Muscle layer of duodenum (tissue), 2 donors: ENCODE measurements around the gene VPS33A.
A peak's percentile ranks its signal among the peaks of the same experiment; 100 is the strongest.

Source experiments
- H3K27ac ChIP-seq: one replicate; pipeline ENCODE4 v1.7.0; 2013; ENCODE audit warnings: mild to moderate bottlenecking, low read length
- H3K27me3 ChIP-seq: one replicate; pipeline ENCODE4 v1.7.0; 2013; ENCODE audit warnings: low read depth, mild to moderate bottlenecking, control low read depth, low read length
- H3K36me3 ChIP-seq, 2 donors: one replicate each; pipeline ENCODE4 v1.7.0; 2013; ENCODE audit warnings: low read length in 2 of 2, control low read depth in 1 of 2, mild to moderate bottlenecking in 1 of 2; ENCODE audit not compliant: insufficient read depth in 2 of 2, control insufficient read depth in 1 of 2
- H3K4me1 ChIP-seq, 2 donors: one replicate each; pipeline ENCODE4 v1.7.0; 2013; ENCODE audit warnings: low read length in 2 of 2, mild to moderate bottlenecking in 2 of 2, control low read depth in 1 of 2, moderate library complexity in 1 of 2; ENCODE audit not compliant: insufficient read depth in 2 of 2, control insufficient read depth in 1 of 2
- H3K4me3 ChIP-seq, 2 donors: one replicate each; pipeline ENCODE4 v1.7.0; 2013; ENCODE audit warnings: low read length in 2 of 2, low read depth in 1 of 2, mild to moderate bottlenecking in 1 of 2
- H3K9me3 ChIP-seq, 2 donors: one replicate each; pipeline ENCODE4 v1.7.0; 2013; ENCODE audit warnings: low read length in 2 of 2, control low read depth in 1 of 2, mild to moderate bottlenecking in 1 of 2; ENCODE audit not compliant: control insufficient read depth in 1 of 2
- donor health status: healthy.

VPS33A gene

GRCh38 chr12:122226366-122227125 is 39.7 kb downstream of the VPS33A start:
- peaks cover 14 to 29% of the 10 kb centered on the region in 2 donors for H3K4me1 ChIP-seq
- no peak overlapping the region for H3K27ac ChIP-seq
- H3K9me3 ChIP-seq: no peaks in the 10 kb centered on the region
- H3K36me3 ChIP-seq: peaks cover 20 to 42% of the 10 kb centered on the region in 2 donors
- H3K4me3 ChIP-seq: peak overlapping the region; percentile 16 to 65
- H3K27me3 ChIP-seq: no peaks in the 10 kb centered on the region

- peak within 1 kb of the TSS; percentile 87 for H3K27ac ChIP-seq
- H3K36me3 ChIP-seq: peaks cover 20 to 41% of the 10 kb centered on the region in 2 donors
- H3K9me3 ChIP-seq: no peaks in the 10 kb centered on the region
Measured at GRCh38 chr12:122225683-122226365, 40.5 kb downstream of the VPS33A start, which contains the start of gene DIABLO. Gene DIABLO, minus strand, starts transcription at chr12:122226052. Its CDS starts 38 bp downstream, at chr12:122226014.

GRCh38 chr12:122216445-122216844 is 49.8 kb downstream of the VPS33A start:
- Histone ChIP-seq H3K9me3 (no peaks in the 10 kb centered on the region), H3K27ac (no peak overlapping the region), H3K27me3 (no peaks in the 10 kb centered on the region), H3K4me3 (no peak overlapping the region), H3K36me3 (peaks cover 52 to 78% of the 10 kb centered on the region in 2 donors), H3K4me1 (no peaks in the 10 kb centered on the region)

More at GRCh38 chr12:122225683-122226365, 40.5 kb downstream of the VPS33A start, which contains the start of gene DIABLO:
- peak within 1 kb of the TSS; percentile 84 to 92 for H3K4me3 ChIP-seq
- no peaks in the 10 kb centered on the region for H3K27me3 ChIP-seq
- peaks cover 14 to 29% of the 10 kb centered on the region in 2 donors for H3K4me1 ChIP-seq

- Histone ChIP-seq H3K4me3 (no peak overlapping the region), H3K27ac (no peak overlapping the region), H3K36me3 (peaks cover 45 to 76% of the 10 kb centered on the region in 2 donors), H3K4me1 (no peaks in the 10 kb centered on the region), H3K9me3 (no peaks in the 10 kb centered on the region), H3K27me3 (no peaks in the 10 kb centered on the region)
Measured at GRCh38 chr12:122215771-122216170, 50.5 kb downstream of the VPS33A start.

- H3K4me1 ChIP-seq: peaks cover 0 to 7% of the 10 kb centered on the region in 2 donors
- peaks cover 23 to 42% of the 10 kb centered on the region in 2 donors for H3K36me3 ChIP-seq
- H3K27ac ChIP-seq: no peak overlapping the region
- H3K9me3 ChIP-seq: no peaks in the 10 kb centered on the region
- H3K4me3 ChIP-seq: no peak overlapping the region
- peaks cover 14% of the 10 kb centered on the region for H3K27me3 ChIP-seq
Measured at GRCh38 chr12:122208073-122208820, 58.0 kb downstream of the VPS33A start.

GRCh38 chr12:122207391-122207790 is 58.9 kb downstream of the VPS33A start:
- peaks cover 0 to 12% of the 10 kb centered on the region in 2 donors for H3K4me1 ChIP-seq
- no peaks in the 10 kb centered on the region for H3K9me3 ChIP-seq
- peaks cover 18 to 34% of the 10 kb centered on the region in 2 donors for H3K36me3 ChIP-seq
- no peak overlapping the region for H3K4me3 ChIP-seq
- H3K27ac ChIP-seq: no peak overlapping the region
- H3K27me3 ChIP-seq: peaks cover 18% of the 10 kb centered on the region

GRCh38 chr12:122206976-122207375 is 59.3 kb downstream of the VPS33A start:
- Histone ChIP-seq H3K27ac (no peak overlapping the region), H3K36me3 (peaks cover 14 to 30% of the 10 kb centered on the region in 2 donors)

GRCh38 chr12:122206111-122206881 is 60.0 kb downstream of the VPS33A start:
- H3K27ac ChIP-seq: no peak overlapping the region
- peaks cover 18% of the 10 kb centered on the region for H3K27me3 ChIP-seq
- peaks cover 13 to 25% of the 10 kb centered on the region in 2 donors for H3K36me3 ChIP-seq
- H3K9me3 ChIP-seq: no peaks in the 10 kb centered on the region
- H3K4me3 ChIP-seq: no peak overlapping the region
- peaks cover 0 to 12% of the 10 kb centered on the region in 2 donors for H3K4me1 ChIP-seq

More at GRCh38 chr12:122206976-122207375, 59.3 kb downstream of the VPS33A start:
- Histone ChIP-seq H3K9me3 (no peaks in the 10 kb centered on the region), H3K27me3 (peaks cover 18% of the 10 kb centered on the region), H3K4me3 (no peak overlapping the region), H3K4me1 (peaks cover 0 to 12% of the 10 kb centered on the region in 2 donors)

- Histone ChIP-seq H3K27me3 (peaks cover 18% of the 10 kb centered on the region), H3K36me3 (peaks cover 13 to 22% of the 10 kb centered on the region in 2 donors), H3K4me3 (no peak overlapping the region), H3K9me3 (no peaks in the 10 kb centered on the region), H3K27ac (no peak overlapping the region), H3K4me1 (peaks cover 0 to 12% of the 10 kb centered on the region in 2 donors)
Measured at GRCh38 chr12:122205053-122205925, 61.0 kb downstream of the VPS33A start.
